ENCODE data around the gene PDK3. TPM values are rescaled to one million over a fixed set of nuclear protein-coding genes. Genes with fewer than 3 reads are reported as not detected.

The PDK3 gene
- total RNA-seq, 1 donor from 2014 or later: 7.3 TPM

DNA sequence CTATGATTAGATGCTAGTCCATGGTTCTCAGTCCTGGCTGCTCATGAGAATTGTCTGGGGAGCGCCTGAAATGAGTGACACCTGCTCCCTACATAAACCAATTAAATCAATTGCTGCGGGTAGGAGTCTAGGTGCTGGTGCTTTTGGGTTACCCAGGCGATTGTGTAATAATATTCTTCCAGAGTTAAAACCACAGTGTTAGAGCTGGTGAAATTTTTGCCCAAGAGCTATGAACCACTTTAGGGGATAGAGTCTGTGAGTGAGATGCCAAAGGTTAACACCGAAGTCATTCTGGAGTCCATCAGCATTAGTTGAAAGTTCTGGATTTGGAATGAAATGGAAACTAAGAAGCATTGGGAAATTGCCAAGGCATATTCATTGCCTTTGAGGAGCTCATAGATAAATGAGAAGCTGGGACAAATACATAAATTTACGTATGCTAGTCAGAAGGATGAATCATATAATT, 15.3 kb downstream of the PDK3 start:
- FAIRE-seq (no peak), DNase-seq (ENCODE audit: low spot score in 2 of 2) (no peak)

DNA sequence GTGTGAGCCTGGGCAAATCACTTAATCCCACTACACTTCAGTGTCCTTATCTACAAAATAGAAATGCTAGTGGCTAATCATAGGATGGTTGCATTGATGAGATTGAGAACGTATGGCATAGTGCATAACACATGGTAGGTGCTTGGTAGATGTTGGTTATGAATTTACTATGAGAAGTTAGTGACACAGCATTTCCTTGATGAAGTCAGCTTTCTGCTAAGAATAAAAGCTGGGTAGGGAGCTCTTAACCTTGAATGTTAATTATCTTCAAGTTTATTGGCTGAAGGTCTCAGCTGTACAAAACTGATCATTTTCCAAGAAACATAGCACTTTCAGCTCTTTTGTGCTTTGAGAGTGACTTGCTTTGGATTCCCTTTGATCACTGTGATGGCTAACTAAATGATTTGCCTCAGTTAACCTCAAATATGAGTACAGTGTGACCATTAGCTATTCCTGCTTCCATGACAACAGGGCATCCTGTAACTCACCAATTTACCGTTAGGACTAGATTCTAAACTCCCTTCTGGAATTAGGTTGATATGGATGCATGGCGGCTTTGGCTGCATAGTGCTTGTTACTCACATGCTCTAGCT, 17.8 kb downstream of the PDK3 start:
- no peak for FAIRE-seq
- DNase-seq (ENCODE audit: low spot score in 2 of 2): no peak

GRCh38 chrX:24483596-24483995, 18.5 kb downstream of the PDK3 start:
- FAIRE-seq (no peak), DNase-seq (ENCODE audit: low spot score in 2 of 2) (no peak)

GRCh38 chrX:24485323-24485722, 20.2 kb downstream of the PDK3 start:
- FAIRE-seq: no peak

GRCh38 chrX:24485976-24486680, 21.0 kb downstream of the PDK3 start:
- no peak for FAIRE-seq
- DNase-seq (ENCODE audit: low spot score in 2 of 2): no peak

More at GRCh38 chrX:24485323-24485722, 20.2 kb downstream of the PDK3 start:
- no peak for DNase-seq (ENCODE audit: low spot score in 2 of 2)

DNA sequence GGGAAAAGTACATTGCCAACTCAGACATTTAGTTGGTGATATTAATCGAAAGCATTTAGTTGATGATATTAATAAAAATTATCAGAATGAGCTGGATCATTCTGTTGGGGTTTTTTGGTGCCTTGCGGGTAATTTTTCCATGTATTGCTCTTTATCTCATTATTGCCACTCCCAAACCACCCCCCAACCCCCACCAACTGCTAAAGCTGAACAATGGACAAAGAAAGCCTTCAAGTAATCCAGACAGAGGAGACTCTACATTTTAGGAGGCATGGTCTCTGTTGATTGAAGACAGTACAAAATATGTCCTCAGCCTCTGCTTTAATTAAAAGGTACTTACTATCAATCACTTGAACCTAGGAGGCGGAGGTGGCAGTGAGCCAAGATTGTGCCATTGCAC, 22.5 kb downstream of the PDK3 start:
- FAIRE-seq (no peak), DNase-seq (ENCODE audit: low spot score in 2 of 2) (no peak)

DNA sequence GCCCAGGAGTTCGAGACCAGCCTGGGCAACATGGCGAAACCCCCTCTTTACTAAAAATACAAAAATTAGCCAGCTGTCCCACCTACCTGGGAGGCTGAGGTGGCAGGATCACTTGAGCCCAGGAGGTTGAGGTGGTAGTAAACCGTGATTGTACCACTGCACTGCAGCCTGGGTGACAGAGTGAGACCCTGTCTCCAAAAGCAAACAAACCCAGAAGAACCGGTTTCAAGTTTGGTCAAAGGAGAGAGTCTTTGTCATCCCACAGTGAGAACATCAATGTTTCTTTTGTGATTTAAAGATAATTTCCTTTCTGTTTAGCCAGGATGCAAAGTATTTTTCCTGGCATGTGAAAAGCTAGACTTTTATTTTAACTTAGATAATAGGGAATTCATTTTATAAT, 26.7 kb downstream of the PDK3 start:
- no peak for FAIRE-seq

DNA sequence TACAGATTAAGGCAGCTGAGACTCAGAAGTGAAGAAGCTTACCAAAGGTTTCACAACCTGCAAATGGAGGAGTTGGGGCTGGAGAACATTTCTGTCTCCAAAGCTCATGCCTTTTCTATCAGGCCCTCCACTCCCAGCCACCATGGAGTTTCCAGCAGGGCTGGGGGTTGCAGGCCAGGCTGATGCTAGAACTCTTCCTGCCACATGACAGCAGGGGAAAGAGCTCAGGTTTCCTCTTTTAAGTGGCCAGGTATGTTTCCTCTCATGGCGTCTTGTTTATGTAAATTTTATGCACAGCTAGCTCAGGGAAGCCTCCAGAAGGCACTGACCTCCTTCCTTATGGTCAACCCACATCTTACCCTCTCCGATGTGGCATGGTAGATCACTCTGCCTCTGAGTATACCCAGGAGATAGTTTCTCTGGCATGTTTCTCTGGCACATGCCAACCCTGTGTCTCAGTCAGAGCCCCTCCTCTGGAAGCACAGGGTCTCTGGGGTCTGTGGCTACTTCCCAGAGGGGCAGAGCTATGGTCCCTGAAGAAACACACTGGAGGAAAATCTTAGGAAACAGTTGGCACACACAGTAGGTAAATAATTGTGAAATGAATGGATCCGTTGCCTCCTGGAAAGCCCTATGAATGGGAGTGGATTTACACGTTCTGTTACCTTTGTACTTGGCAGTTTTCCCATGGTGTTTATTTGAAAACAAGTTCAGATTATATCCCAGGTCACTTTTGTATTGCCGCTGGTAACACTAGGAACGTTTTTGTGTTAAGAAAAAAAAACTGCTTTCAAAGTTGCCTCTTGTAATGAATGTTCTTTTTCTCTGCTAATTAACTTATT, 28.9 kb downstream of the PDK3 start:
- DNase-seq (ENCODE audit: low spot score in 2 of 2) (no peak), FAIRE-seq (no peak)

More for the DNA sequence above, 26.7 kb downstream of the PDK3 start:
- no peak for DNase-seq (ENCODE audit: low spot score in 2 of 2)

DNA sequence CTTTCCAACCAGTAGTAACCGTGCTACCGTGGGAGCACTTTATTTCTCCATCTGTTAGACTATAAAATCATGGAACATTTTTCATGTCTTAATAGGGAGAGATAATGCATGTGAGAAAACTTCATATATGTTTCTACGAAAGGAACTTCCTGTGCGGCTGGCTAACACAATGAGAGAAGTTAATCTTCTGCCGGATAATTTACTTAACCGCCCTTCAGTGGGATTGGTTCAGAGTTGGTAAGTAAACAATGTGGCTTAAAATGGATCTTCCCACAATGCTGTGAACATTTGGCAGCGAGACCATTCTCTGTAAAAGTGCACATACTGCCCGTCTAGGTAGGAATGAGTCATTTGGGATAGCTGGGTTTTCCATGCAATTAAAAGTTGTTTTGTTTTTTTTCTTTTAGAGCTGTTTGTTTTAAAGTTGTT, 29.6 kb downstream of the PDK3 start:
- peak in 1 of 2 donors; percentile 8 for DNase-seq (ENCODE audit: low spot score in 2 of 2)
- FAIRE-seq: no peak

GRCh38 chrX:24495700-24496099, 30.6 kb downstream of the PDK3 start:
- FAIRE-seq (no peak), DNase-seq (ENCODE audit: low spot score in 2 of 2) (no peak)

DNA sequence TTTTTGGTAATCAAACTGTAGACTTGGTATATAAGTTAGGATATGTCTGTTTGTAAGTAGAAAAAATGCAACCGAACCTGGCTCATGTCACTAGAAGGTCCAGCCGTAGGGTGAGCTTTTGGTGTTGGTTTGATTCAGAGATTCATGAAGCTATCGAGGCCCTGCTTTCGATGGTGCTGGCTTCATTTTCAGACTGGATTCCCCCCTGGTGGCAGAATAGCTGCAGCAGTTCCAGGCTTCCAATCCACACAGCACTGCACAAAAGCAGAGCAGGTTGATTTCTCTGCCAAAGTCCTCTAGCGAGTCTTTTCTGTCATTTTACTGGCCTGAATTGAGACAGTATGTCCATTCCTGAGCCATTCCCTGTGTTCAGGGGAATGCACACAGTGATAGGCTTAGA, 33.1 kb downstream of the PDK3 start:
- FAIRE-seq (no peak), DNase-seq (ENCODE audit: low spot score in 2 of 2) (no peak)

GRCh38 chrX:24498975-24499374, 33.9 kb downstream of the PDK3 start:
- FAIRE-seq: peak; percentile 6
- DNase-seq (ENCODE audit: low spot score in 2 of 2): no peak

GRCh38 chrX:24506082-24506481, 41.0 kb downstream of the PDK3 start:
- FAIRE-seq (no peak), DNase-seq (ENCODE audit: low spot score in 2 of 2) (no peak)

DNA sequence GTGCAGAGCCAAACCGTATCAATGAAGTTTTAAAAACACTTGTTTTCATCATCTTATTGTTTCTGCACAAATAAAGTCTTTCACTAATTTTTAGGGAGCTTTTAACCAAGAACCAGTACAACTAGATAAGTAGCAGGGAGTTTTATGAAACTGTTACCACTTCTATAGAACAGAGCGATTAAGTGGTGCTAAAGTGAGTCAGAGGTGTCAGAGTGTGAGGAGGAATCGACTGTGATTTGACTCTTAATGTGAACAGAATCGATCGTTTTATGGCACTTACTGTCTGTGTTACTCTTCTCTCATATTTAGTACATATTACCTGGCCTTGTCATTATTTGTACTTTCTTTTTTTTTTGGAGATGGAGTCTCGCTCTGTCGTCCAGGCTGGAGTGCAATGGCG, 43.3 kb downstream of the PDK3 start:
- DNase-seq (ENCODE audit: low spot score in 2 of 2) (no peak), FAIRE-seq (no peak)

GRCh38 chrX:24513416-24513815, 48.3 kb downstream of the PDK3 start:
- no peak for DNase-seq (ENCODE audit: low spot score in 2 of 2)
- FAIRE-seq: no peak

GRCh38 chrX:24515447-24515846, 50.4 kb downstream of the PDK3 start:
- no peak for DNase-seq (ENCODE audit: low spot score in 2 of 2)
- peak; percentile 80 for FAIRE-seq

DNA sequence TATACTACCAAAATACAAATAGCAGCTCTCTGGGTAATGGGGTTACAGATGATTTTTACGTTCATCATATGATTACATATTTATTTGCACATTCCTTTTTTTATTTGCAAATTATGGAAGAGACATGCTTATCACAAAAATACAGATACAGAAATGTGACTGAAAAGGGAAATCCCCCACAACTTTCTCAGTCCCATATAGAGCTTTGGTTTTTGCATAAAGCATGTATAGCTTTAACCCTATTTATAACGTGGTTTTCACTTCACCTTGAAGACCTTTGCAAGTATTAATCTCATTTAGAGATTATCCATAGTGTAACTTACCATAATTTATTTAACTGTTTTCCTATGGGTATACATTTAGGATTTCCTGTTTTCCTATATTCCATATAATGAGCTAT, 55.4 kb downstream of the PDK3 start:
- DNase-seq (ENCODE audit: low spot score in 2 of 2) (no peak), FAIRE-seq (no peak)

GRCh38 chrX:24525455-24525854, 60.4 kb downstream of the PDK3 start:
- no peak for FAIRE-seq
- no peak for DNase-seq (ENCODE audit: low spot score in 2 of 2)

DNA sequence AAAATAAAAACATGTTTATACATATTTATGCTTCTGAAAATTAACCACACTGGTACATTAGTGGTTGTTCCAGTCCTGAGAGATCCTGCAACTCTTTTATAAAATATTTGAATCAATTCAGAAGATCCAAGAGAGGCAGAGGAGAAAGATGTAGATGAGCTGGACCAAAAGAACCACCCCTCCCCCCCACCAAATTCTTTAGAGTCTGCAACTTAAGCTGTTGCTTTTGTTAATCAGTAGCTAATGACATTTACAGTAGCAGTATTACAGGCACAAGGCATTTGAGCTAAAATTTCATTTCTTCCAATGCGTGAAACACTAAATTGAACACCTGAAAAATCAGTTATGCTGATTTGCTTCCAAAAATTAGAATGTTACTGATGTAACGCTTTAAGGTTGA, 61.5 kb downstream of the PDK3 start:
- FAIRE-seq: no peak
- DNase-seq (ENCODE audit: low spot score in 2 of 2): no peak

GRCh38 chrX:24528605-24529004, 63.5 kb downstream of the PDK3 start:
- no peak for DNase-seq (ENCODE audit: low spot score in 2 of 2)
- FAIRE-seq: no peak

- no peak for FAIRE-seq
Measured at GRCh38 chrX:24536551-24536950, 71.5 kb downstream of the PDK3 start.

More at GRCh38 chrX:24536551-24536950, 71.5 kb downstream of the PDK3 start:
- DNase-seq (ENCODE audit: low spot score in 2 of 2): no peak

All from frontal cortex (tissue), 4 donors.